HS-5 (cell line): ENCODE measurements around the gene TMEM169.

Experiments
- DNase-seq: peaks from one replicate; pipeline ENCODE4 v3.0.0-alpha.2; 2012; ENCODE audit warnings: low read depth

TMEM169 gene

GRCh38 chr2:216104691-216105090 is 23.0 kb downstream of the TMEM169 start:
- DNase-seq = no peak

GRCh38 chr2:216107320-216107719 is 25.6 kb downstream of the TMEM169 start:
- DNase-seq = no peak

DNA sequence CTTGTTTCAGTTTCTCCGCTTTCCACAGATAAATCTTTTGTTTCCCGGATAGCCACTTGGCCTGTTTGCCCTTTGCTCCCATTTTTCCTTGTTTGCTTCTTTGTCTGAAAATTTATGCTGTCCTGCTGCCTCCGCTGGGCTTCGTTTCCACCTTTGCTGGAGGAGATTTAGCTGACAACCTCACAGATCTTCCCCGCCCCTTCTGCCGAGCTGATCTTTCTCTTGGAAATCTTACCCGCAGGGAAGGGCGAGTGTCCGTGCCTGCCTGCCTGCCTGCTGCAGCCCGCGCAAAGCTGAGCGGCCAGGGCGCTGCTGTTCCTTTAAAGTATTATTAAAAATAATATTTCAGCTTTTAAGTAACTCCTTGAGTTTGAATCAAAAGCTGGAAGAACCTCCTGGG is 26.0 kb downstream of the TMEM169 start:
- DNase-seq = no peak

DNA sequence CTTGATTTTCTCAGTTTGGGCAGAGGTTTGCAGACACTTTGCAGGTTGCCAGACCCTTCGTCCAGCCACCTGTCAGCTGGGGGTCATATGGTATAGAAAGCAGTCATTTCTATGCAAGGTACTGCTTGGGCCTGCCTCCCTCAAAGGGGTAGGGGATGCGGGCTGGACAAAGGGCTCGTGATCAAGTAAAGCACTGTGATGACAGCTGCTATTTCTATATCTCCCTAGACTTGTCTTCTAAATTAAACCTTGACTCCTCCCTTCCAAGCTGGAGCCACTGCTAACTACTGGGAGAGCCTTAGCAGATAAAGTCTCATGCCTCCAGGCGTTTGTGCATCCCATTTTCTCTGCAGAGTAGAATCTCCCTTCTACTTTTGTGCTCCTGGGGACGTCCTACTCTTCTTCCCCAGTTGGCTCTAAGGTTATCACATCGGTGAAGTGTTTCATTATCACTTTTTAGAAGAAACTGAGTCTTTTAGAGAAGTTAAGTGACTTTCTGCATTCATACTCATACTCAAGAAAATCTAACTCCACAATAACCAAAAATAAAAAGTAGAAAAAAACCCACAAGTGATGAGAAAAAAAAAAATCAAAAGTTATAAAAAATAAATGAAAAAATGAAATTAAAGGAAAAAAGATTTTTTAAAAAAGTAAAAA is 26.7 kb downstream of the TMEM169 start:
- no peak for DNase-seq

GRCh38 chr2:216108967-216109921 is 27.5 kb downstream of the TMEM169 start, which contains the start of gene XRCC5:
TSS of gene XRCC5 (plus strand) at chr2:216109348. CDS start at chr2:216109437, 89 bp downstream.
- DNase-seq = peak; percentile 95

DNA sequence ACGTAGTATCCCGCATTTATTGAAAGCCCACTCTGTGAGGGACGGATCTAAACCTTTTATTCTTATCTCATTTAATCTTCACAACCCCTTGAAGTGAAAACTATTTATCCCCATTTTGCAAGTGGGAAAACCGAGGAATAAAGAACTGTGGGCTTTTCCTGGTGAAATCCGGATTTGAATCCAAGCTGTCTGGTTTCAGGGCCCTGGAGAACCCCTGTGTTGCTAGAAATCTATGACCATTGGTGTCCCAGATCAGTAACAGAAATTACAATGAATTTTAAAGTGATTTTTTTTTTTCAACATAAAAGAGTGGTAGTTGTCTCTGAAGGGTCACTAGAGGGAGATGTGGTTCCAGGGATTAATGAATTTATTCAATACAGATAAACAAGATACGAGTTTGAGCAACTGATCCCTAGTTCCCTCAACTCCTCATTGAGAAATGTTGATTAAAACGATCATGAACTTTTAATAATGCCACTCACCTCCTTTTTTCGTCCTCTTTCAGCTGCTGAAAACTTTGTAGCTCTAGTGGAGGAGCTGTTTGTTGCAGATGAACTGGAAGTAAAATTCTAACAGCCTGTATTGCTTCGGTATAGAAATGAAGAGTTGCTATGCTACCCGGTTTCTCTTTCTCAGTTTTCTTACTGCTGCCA is 28.4 kb downstream of the TMEM169 start:
- peak; percentile 40 for DNase-seq

- no peak for DNase-seq
Observed at GRCh38 chr2:216110620-216111019, 28.9 kb downstream of the TMEM169 start.

GRCh38 chr2:216111122-216111521 is 29.4 kb downstream of the TMEM169 start:
- DNase-seq = no peak

DNA sequence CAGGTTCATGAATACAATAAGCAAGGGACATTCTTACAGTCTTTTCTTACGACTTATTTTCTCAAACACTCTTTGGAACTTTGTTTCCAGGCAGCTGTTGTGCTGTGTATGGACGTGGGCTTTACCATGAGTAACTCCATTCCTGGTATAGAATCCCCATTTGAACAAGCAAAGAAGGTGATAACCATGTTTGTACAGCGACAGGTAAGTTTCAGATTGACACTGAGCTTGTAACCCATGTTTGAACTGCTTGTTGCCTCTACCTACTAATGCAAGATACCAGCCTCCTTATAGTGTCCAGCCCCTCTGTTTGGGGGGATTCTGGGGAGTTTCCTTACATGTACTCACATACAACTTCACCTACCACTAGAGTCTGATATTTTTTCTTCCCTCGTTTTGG is 31.2 kb downstream of the TMEM169 start:
- no peak for DNase-seq

DNA sequence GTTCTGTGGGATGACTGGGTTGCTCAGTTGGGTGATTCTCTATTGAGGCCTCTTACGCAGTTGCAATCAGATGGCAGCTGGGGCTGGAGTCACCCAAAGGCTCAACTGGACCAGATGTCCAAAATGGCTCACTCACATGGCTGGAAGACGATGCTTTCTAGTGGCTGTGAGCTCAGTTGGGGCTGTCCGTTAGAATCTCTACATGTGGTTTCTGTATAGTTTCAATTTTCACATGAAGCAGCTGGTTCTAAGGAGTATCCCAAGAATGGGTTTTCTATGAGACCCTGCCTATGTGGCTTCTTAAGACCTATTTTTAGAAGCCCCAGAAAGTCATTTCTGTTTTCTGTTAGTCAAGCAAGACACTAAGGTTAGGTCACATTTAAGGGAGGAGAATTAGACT is 31.9 kb downstream of the TMEM169 start:
- DNase-seq = no peak

- DNase-seq = no peak
Observed at GRCh38 chr2:216114382-216114713, 32.6 kb downstream of the TMEM169 start.

DNA sequence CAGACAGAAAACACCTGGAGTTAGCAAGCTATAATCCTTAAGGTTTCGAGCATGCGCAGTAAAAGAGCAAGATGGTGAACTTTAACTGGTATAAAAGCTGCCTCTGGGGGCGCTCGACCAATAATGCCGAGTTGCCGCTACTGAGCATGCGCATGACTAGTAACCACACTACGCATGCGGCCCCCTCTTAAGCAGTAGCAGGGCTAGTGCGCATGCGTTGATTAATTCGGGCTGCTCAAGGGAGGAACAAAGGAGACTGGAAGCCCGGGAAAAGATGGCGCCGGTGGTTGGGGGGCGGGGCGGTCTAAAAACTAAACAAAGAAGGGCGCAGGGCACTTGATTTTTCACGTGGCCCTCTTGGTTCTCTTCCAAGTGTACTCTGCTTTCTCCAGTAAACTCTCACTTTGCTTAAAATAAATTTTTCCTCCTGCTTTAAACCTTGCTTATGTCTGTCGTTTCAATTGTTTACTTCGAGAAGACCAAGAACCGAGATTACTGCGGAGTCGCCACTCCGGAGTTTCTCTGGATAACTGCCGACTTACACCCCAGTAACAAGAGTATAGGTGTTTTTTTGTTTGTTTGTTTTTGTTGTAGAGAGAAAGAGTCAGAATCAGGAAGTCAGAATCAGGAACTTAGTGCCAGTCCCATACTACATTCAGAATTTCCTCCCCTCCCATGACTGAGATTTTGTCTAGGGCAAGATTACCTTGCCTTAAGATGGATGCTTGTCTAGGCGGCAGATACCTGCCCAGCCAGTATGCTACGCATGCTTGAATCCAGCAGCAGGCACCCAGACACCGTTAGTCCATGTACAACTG is 33.2 kb downstream of the TMEM169 start:
- peak; percentile 99 for DNase-seq

DNA sequence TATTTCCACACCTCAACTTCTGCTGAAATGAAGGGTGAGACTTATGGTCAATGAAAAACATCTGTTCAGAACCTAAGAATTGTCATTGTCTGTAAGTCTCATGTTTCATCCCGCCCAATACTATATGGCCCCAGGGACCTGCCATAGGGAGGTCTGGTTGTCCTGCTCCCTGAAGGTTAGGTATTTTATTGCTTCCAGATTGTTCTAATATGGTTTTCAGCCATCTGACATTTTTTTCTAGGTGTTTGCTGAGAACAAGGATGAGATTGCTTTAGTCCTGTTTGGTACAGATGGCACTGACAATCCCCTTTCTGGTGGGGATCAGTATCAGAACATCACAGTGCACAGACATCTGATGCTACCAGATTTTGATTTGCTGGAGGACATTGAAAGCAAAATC is 34.7 kb downstream of the TMEM169 start:
- no peak for DNase-seq

- no peak for DNase-seq
Observed at GRCh38 chr2:216117561-216118340, 36.0 kb downstream of the TMEM169 start.

- DNase-seq = no peak
Observed at GRCh38 chr2:216118474-216118873, 36.8 kb downstream of the TMEM169 start.

- no peak for DNase-seq
Observed at GRCh38 chr2:216119146-216119545, 37.4 kb downstream of the TMEM169 start.

GRCh38 chr2:216119986-216120385 is 38.3 kb downstream of the TMEM169 start:
- DNase-seq = no peak

- DNase-seq = no peak
Observed at GRCh38 chr2:216121255-216121654, 39.5 kb downstream of the TMEM169 start.

DNA sequence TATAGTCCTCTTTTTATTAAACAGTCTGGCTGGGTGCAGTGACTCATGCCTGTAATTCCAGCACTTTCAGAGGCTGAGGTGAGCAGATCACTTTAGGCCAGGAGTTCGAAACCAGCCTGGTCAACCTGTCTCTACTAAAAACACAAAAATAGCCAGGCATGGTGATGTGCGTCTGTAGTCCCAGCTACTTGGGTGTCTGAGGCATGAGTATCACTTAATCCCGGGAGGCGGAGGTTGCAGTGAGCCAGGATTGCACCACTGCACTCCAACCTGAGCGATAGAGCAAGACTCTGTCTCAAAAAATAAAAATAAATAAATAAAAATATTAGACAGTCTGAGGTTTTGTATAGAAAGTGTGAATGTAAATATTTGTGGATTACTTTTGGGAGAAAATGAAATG is 45.2 kb downstream of the TMEM169 start:
- DNase-seq = no peak

GRCh38 chr2:216130346-216130971 is 48.7 kb downstream of the TMEM169 start:
- DNase-seq = no peak
